PC-9 (cell line): ENCODE measurements around the gene HSPA12A.

Experiments used
- CTCF ChIP-seq: fragments of 200-600 bp; sonication (generic); conservative IDR thresholded peaks from 2 replicates; pipeline ENCODE4 v1.6.1; 2017; ENCODE audit warnings: mixed run types, antibody characterized with exemption, mild to moderate bottlenecking, moderate library complexity
- EZH2 ChIP-seq: fragments of 200-600 bp; sonication (generic); IDR thresholded peaks from 2 replicates; pipeline ENCODE4 v1.8.0; 2017; ENCODE audit warnings: antibody characterized with exemption, low read depth

DNA sequence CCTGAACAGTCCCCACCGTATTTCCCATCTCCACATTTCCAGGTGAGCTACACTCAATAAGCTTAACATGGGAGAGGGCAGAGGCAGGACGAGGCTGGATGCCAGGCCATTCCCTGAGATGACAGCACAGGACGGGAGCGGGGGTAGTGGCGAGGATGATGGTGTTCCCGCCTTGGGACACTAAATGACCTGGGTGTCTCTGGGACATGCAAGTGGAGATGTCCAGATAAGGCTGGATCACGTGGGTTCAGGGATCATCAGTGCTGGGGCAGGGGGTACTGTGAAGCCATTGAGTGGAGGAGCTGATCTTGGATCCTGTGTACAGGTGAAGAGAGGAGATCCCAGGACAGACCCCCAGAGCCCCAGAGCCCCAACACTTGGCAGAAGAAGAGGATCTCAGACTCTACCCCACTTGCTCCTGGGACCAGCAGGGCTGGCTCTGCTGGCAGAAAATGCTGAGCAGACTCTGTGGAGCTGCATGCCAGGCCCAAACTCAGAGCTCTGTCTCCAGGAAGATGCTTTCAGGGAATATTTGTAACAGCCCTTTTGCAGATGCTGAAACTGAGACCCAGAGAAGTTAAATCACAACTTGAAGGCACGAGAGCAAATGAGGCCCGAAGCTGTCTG lies 29.7 kb upstream of the HSPA12A start:
- TF ChIP-seq CTCF (no peak), EZH2 (no peak)
